IMR-90 (cell line): ENCODE measurements around the gene ACP4. TPM values are rescaled to one million over a fixed set of nuclear protein-coding genes. Genes with fewer than 3 reads are reported as not detected.
"Not testable (repeated sequence)": the region's sequence is repeated elsewhere in the genome, so short reads cannot be mapped to it uniquely, and the experiment has no call there.

ENCODE experiments used
- ATAC-seq: fragments of 200-7000 bp; cut with Tn5 transposase; 2 replicates; pipeline ENCODE4 v1.9.1; 2020; ENCODE audit warnings: low read depth, mild to moderate bottlenecking, moderate library complexity
- BruUV-seq: library from RNA; stranded (reverse); fragments of 400-500 nt; replicated peaks from 2 replicates; lab custom pipeline; 2021; lab: Mats Ljungman, UMichigan
- CTCF ChIA-PET: fragments of 300-600 bp; formaldehyde crosslinking; extraction: SDS; loops from one replicate; lab custom pipeline; 2021; ENCODE audit warnings: antibody characterized with exemption; lab: Yijun Ruan, JAX
- POLR2A ChIA-PET: fragments of 300-600 bp; sonication (Branson Sonifier 250); formaldehyde crosslinking; loops from one replicate; lab custom pipeline; 2022; ENCODE audit warnings: antibody characterized with exemption; ENCODE audit not compliant: unreplicated experiment; lab: Charles Lee
- DNase-seq: peaks from one replicate; pipeline ENCODE4 v3.0.0; 2013
- H2AFZ ChIP-seq: replicated peaks from 2 replicates; pipeline ENCODE3; 2013; ENCODE audit warnings: low read length, mild to moderate bottlenecking; ENCODE audit not compliant: poor library complexity
- H2AK5ac ChIP-seq: 2 replicates; pipeline ENCODE4 v1.6.1; 2013; ENCODE audit warnings: low read depth, low read length, inconsistent platforms
- H2AK9ac ChIP-seq: replicated peaks from 2 replicates; pipeline ENCODE3; 2013; ENCODE audit warnings: mild to moderate bottlenecking, low read depth, low read length, moderate library complexity; ENCODE audit not compliant: poor library complexity
- H2BK120ac ChIP-seq: 2 replicates; pipeline ENCODE4 v1.6.1; 2013; ENCODE audit warnings: low read depth, low read length, inconsistent platforms
- H2BK15ac ChIP-seq: 3 replicates; pipeline ENCODE4 v1.6.1; 2013; ENCODE audit warnings: low read depth, low read length, inconsistent platforms
- H2BK20ac ChIP-seq: 2 replicates; pipeline ENCODE4 v1.6.1; 2013; ENCODE audit warnings: low read depth, mild to moderate bottlenecking, inconsistent platforms, low read length, moderate library complexity
- H2BK5ac ChIP-seq: 2 replicates; pipeline ENCODE4 v1.6.1; 2013; ENCODE audit warnings: mild to moderate bottlenecking, low read depth, low read length, inconsistent platforms; ENCODE audit not compliant: poor library complexity, severe bottlenecking
- H3K14ac ChIP-seq: replicated peaks from 2 replicates; pipeline ENCODE4 v1.6.1; 2013; ENCODE audit warnings: low read depth, low read length, inconsistent platforms
- H3K18ac ChIP-seq: 2 replicates; pipeline ENCODE4 v1.6.1; 2013; ENCODE audit warnings: low read depth, low read length, control low read depth
- H3K23ac ChIP-seq: 2 replicates; pipeline ENCODE4 v1.6.1; 2013; ENCODE audit warnings: low read depth, low read length, inconsistent platforms
- H3K27ac ChIP-seq: 2 replicates; pipeline ENCODE4 v1.5.1; 2013; ENCODE audit warnings: mild to moderate bottlenecking, control low read depth, low read length; ENCODE audit not compliant: insufficient read depth
- H3K27me3 ChIP-seq: 2 replicates; pipeline ENCODE4 v1.6.1; 2013; ENCODE audit warnings: low read length; ENCODE audit not compliant: control insufficient read depth, insufficient read depth
- H3K36me3 ChIP-seq: 2 replicates; pipeline ENCODE4 v1.6.1; 2013; ENCODE audit warnings: low read length, mixed read lengths; ENCODE audit not compliant: control insufficient read depth, insufficient read depth
- H3K4ac ChIP-seq: 2 replicates; pipeline ENCODE4 v1.6.1; 2013; ENCODE audit warnings: low read depth, low read length, inconsistent platforms
- H3K4me1 ChIP-seq: 2 replicates; pipeline ENCODE4 v1.6.1; 2013; ENCODE audit warnings: low read length, mixed read lengths; ENCODE audit not compliant: control insufficient read depth, insufficient read depth
- H3K4me2 ChIP-seq: 2 replicates; pipeline ENCODE4 v1.6.1; 2013; ENCODE audit warnings: low read depth, mild to moderate bottlenecking, control low read depth, low read length, moderate library complexity
- H3K4me3 ChIP-seq: 2 replicates; pipeline ENCODE4 v1.5.1; 2013; ENCODE audit warnings: low read depth, mild to moderate bottlenecking, control low read depth, low read length, moderate library complexity; ENCODE audit not compliant: insufficient read depth
- H3K56ac ChIP-seq: 2 replicates; pipeline ENCODE4 v1.6.1; 2013; ENCODE audit warnings: low read length, inconsistent platforms; ENCODE audit not compliant: insufficient read depth; ENCODE audit errors: extremely low read depth
- H3K79me1 ChIP-seq, 2 experiments: 2 replicates each; pipeline ENCODE4 v1.6.1; 2013; ENCODE audit warnings: low read length in 2 of 2, inconsistent platforms in 1 of 2, low read depth in 1 of 2
- H3K9ac ChIP-seq: 2 replicates; pipeline ENCODE4 v1.6.1; 2013; ENCODE audit warnings: low read depth, low read length, control low read depth
- H3K9me1 ChIP-seq: 2 replicates; pipeline ENCODE4 v1.6.1; 2013; ENCODE audit warnings: low read length, inconsistent platforms; ENCODE audit not compliant: insufficient read depth
- H3K9me3 ChIP-seq: 2 replicates; pipeline ENCODE4 v1.6.1; 2013; ENCODE audit warnings: low read length; ENCODE audit not compliant: control insufficient read depth, insufficient read depth
- H4K20me1 ChIP-seq: 2 replicates; pipeline ENCODE4 v1.6.1; 2013; ENCODE audit warnings: low read length, inconsistent platforms; ENCODE audit not compliant: insufficient read depth
- H4K5ac ChIP-seq: 2 replicates; pipeline ENCODE4 v1.6.1; 2013; ENCODE audit warnings: mild to moderate bottlenecking, low read depth, low read length, control low read depth
- H4K8ac ChIP-seq, 2 experiments: 2 replicates each; pipeline ENCODE4 v1.6.1; 2013; ENCODE audit warnings: low read depth in 2 of 2, low read length in 2 of 2, control low read depth in 1 of 2, inconsistent platforms in 1 of 2
- H4K91ac ChIP-seq: 2 replicates; pipeline ENCODE4 v1.6.1; 2013; ENCODE audit warnings: low read depth, low read length, inconsistent platforms; ENCODE audit not compliant: insufficient read depth
- WGBS, 2 experiments: methylation state at CpG; one replicate each; pipeline versions ENCODE4 v1.1.5 to v1.1.7; 2013; ENCODE audit warnings: missing lambda C conversion rate in 2 of 2; ENCODE audit not compliant: insufficient read length in 1 of 2; ENCODE audit errors: extremely low coverage in 2 of 2; 5-methylcytosine and 5-hydroxymethylcytosine counted together
- dilution Hi-C: fragments of 300-500 bp; cut with HindIII; formaldehyde crosslinking; loops from one replicate; pipeline ENCODE4 v1.14.3; 2018; ENCODE audit warnings: low sequenced_read_pairs; ENCODE audit not compliant: unreplicated experiment
- in situ Hi-C: fragments of 300-500 bp; cut with MboI; formaldehyde crosslinking; loops from 3 replicates; pipeline ENCODE4 v1.14.3; 2019; ENCODE audit warnings: low sequenced_read_pairs, inconsistent platforms, mixed read lengths
- intact Hi-C: fragments of 100-400 bp; cut with micrococcal nuclease; formaldehyde crosslinking; loops from 2 replicates; pipeline ENCODE4 v1.10.0; 2022
- polyA plus RNA-seq, 3 experiments: library from polyadenylated mRNA; depleted of rRNA; stranded (reverse); fragments of >200 nt; gene quantifications; 2 replicates each; pipeline ENCODE4 v1.2.3, GENCODE V29; 2012; ENCODE audit warnings: low replicate concordance in 1 of 3
- total RNA-seq: library from RNA; depleted of rRNA; stranded (reverse); fragments of >200 nt; gene quantifications from 2 replicates; pipeline ENCODE4 v1.2.3, GENCODE V29; 2012

ACP4 gene
- total and polyA plus RNA-seq, 2 of the 4 experiments (the other 2 are of a cell fraction): not detected

- H3K56ac ChIP-seq, dilution Hi-C loops, H3K14ac ChIP-seq, H2BK20ac ChIP-seq, H2AFZ ChIP-seq, H2AK5ac ChIP-seq, H2AK9ac ChIP-seq, H2BK120ac ChIP-seq, H4K91ac ChIP-seq, DNase-seq, CTCF ChIA-PET, BruUV-seq, H3K4me2 ChIP-seq, H3K9me1 ChIP-seq, H3K4me1 ChIP-seq, H3K27ac ChIP-seq, H4K20me1 ChIP-seq, POLR2A ChIA-PET, H3K9me3 ChIP-seq, H2BK15ac ChIP-seq, H4K5ac ChIP-seq, H3K36me3 ChIP-seq, intact Hi-C loops, ATAC-seq, in situ Hi-C loops, H3K23ac ChIP-seq, H4K8ac ChIP-seq, H3K9ac ChIP-seq, H3K4ac ChIP-seq, H3K18ac ChIP-seq, H2BK5ac ChIP-seq, H3K79me1 ChIP-seq, H3K4me3 ChIP-seq, H3K27me3 ChIP-seq: not testable (repeated sequence)
- WGBS, 2 experiments: no CpG with 5 or more reads among the region's 3 CpGs
Measured at GRCh38 chr19:50761501-50761900, 28.7 kb upstream of the ACP4 start.

- H3K4ac ChIP-seq, intact Hi-C loops, CTCF ChIA-PET, H2BK15ac ChIP-seq, H3K56ac ChIP-seq, H3K9ac ChIP-seq, H4K91ac ChIP-seq, H2AK9ac ChIP-seq, H3K18ac ChIP-seq, H2AFZ ChIP-seq, H2BK5ac ChIP-seq, H2AK5ac ChIP-seq, H3K14ac ChIP-seq, H4K5ac ChIP-seq, H3K27ac ChIP-seq, H4K8ac ChIP-seq, H3K4me3 ChIP-seq, DNase-seq, in situ Hi-C loops, BruUV-seq, H2BK20ac ChIP-seq, H3K23ac ChIP-seq, H3K27me3 ChIP-seq, H3K4me2 ChIP-seq, dilution Hi-C loops, H2BK120ac ChIP-seq, ATAC-seq, H3K79me1 ChIP-seq, H4K20me1 ChIP-seq, POLR2A ChIA-PET, H3K36me3 ChIP-seq, H3K9me1 ChIP-seq, H3K9me3 ChIP-seq, H3K4me1 ChIP-seq: not testable (repeated sequence)
- no CpG with 5 or more reads among the region's 13 CpGs for WGBS, 2 experiments
Measured at GRCh38 chr19:50763521-50763920, 26.7 kb upstream of the ACP4 start.
